RCC 7860 (cell line): ENCODE results near the gene GSTT2B.
"Not testable (repeated sequence)": the region's sequence is repeated elsewhere in the genome, so short reads cannot be mapped to it uniquely, and the experiment has no call there.

Source experiments
- DNase-seq: peaks from one replicate; pipeline ENCODE4 v3.0.0-alpha.2; 2015; ENCODE audit warnings: low spot score
- FAIRE-seq: peaks from 2 replicates; lab custom pipeline; 2012; peaks lifted over from hg19 to GRCh38; lab: Jason Lieb, UNC

Gene GSTT2B, protein sequence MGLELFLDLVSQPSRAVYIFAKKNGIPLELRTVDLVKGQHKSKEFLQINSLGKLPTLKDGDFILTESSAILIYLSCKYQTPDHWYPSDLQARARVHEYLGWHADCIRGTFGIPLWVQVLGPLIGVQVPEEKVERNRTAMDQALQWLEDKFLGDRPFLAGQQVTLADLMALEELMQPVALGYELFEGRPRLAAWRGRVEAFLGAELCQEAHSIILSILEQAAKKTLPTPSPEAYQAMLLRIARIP

DNA sequence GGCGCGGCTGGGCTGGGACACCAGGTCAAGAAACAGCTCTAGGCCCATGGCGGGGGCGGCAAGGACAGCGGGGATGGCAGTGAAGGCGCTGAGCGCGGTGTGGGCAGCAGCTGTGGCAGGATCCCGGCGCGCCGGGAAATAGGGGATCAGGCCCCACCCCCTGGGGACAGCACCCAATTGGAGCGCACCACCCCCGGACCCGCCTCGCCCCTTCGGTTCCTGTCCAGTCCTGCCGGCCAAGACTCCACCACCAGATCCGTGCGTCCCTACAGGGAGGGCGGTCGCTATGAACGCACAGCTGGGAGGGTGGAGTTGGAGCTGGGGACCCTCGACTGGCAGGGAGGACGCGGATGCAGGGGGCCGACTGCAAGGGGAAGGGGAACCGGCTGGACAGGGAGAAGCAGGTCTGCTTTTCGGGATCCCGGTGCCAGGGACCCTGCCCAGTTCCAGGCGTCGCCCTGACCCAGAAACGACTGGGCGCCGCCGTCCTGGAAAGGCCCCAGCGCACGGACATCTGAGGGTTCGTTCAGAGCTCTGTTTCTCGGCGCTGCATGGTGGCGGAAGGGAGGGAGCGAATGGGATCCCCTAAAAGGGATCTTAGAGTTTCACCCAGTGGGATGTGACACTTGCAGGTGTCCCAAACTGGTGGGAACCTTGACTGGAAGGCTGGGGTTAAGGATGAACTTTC lies at the start of gene GSTT2B:
Gene GSTT2B, minus strand, starts transcription at position 112 of the 688 bp plus-strand sequence. Its CDS starts 64 bp downstream, at position 48.
- not testable (repeated sequence) for DNase-seq, FAIRE-seq

DNA sequence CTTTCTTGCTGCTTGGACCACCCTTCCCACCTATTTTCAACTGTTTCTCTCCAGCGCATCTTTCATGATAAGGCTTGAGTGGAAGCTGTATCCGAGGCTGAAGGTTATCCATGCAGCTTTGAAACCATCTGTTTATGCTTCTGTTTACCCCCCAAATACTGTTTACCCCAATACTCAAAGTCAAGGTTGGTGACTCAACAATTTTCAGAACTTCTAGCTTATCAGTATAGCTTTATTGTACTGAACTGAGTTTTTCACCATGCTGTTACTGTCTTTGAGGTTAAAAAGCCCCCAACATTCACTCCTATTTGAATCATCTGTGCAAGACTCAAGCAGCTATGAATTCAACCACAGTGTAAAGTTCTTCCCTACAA lies 49.0 kb upstream of the GSTT2B start:
- DNase-seq (no peak), FAIRE-seq (no peak)

DNA sequence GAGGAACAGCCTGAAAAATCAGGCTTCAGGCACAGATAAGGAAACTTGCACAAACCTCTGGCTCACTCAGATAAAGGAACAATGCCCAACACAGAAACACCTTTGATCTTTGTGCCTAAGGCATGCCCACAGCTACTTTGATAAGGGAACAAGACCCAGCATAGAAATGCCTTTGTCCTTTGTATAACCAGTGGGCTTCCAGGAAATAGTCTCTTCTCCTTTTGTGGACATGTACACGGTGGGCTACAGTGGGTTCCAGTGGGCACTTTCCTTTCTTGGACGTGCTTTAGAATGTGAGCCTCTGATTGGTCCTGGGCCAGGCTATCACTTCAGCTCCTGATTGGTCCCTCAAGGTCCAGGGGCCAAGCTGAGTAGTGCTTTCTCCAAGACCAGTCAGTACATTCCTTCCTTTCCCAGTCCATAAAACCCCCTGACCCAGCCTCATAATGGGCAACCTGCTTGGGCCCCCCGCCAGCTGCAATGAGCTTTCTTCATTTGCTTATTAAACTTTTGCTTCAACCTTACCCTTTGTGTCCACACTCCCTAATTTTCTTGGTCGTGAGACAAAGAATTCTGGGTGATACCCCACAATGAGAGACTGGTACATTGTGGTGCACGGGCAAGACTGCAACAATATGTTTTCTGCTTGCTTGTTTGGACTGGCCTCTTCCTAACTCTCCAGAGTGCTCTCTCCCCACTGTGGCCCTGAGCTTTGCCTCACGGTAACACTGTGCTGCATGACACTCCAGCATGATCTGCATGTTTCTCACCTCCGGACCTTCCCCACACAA lies 48.4 kb upstream of the GSTT2B start:
- DNase-seq (no peak), FAIRE-seq (no peak)

DNA sequence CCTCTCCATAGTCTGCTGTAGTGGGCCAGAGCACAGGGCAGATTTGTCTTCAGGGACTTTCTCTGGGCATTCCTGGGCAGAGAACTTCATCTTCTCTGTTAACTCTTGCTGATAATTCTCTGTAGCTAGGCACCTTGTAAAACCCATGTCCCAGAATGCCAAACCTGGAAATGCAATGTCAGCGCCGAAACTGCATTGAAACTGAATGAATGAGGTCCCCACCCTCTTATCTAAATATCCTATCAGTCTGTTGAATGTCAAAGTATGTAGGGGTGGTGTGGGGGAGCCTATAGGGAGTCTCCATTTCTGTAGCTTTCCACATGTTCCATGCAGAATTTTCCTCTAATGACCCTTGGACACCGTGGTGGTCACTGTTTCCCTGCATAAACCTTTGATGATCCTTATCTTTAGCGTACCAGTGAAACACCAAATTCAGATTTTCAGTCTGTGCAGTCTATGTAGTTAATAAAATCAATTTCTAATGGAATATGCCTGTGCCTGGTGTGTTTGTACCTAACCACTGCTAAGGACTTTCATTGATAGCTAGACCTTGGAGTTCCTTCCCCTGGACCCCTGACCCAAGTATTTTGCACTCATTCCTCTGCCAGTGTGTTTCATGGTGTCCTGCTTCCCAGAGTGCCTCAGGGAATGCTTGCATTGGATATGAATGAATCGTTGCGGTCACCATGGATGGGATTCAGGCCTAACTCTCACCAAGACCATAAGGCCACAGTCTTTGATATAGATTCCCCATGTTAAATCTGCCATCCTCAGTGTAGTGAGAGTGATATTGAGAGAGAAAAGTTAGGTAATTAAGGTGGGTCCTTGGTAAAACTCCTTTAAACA lies 47.6 kb upstream of the GSTT2B start:
- FAIRE-seq: no peak
- DNase-seq: no peak

DNA sequence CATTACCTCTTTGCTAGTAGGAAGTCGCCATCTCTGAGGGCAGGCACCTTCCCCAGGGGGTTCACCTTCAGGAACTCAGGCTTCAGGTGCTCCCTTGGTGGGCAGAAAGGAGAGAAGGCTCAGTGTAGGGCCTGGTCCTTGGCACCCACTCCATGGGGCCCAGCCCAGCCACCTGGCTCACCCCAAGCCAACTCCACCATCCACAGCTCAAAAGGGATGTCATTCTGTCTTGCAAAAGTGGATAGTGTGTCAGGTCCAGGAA lies 47.0 kb upstream of the GSTT2B start:
- FAIRE-seq: no peak
- DNase-seq: no peak

DNA sequence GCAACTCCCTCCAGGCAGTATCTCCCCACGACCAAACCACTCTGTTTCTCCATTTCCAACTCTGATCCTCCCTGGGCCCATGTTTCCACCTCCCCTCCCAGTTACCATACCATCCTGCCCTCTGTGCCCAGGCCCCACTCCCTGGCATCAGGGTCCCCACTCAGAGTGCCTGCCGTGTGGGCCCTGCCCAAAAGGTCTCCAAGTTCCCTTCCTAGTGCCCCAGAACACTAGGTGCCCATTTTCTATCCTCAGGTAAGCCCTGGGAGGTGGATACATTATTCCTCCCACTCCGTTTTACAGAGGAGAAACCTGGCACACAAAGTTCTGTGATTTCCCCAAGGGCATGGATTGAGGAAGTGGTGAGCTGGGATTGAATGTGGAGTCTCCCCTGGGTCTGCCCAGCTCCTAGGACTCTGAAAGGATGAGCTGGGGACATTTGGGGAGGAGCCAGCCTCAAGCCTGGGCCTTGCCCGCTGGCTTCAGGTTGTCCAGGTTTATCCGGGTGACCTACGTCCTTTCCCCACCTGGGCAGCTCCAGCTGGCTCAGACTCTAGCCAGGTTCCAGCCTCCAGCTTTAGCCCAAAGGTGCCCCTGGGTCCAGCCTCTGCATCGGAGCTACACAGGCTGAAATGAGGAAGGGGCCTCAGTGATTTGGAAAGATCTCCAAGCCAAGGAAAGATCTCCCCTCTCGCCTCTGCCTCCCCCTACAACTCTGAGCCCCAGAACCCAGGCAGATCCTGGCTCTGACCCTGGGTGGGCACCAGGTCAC lies 46.4 kb upstream of the GSTT2B start:
- DNase-seq: no peak

DNA sequence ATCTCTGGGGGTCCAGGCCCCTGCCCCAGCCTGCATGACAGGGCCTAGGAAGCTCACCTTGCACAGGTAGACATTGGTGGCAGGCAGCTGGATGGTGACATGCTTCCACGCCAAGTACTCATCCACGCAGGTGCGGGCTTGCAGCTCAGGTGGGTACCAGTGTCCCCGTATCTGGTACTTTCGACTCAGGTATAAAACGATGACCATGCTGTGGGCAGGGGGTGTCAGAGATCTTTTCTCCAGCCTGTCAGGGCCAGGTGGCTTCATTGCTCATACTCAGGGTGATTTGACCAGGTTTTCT lies 45.9 kb upstream of the GSTT2B start:
- FAIRE-seq (no peak), DNase-seq (no peak)

More for the DNA sequence above, 46.4 kb upstream of the GSTT2B start:
- no peak for FAIRE-seq

DNA sequence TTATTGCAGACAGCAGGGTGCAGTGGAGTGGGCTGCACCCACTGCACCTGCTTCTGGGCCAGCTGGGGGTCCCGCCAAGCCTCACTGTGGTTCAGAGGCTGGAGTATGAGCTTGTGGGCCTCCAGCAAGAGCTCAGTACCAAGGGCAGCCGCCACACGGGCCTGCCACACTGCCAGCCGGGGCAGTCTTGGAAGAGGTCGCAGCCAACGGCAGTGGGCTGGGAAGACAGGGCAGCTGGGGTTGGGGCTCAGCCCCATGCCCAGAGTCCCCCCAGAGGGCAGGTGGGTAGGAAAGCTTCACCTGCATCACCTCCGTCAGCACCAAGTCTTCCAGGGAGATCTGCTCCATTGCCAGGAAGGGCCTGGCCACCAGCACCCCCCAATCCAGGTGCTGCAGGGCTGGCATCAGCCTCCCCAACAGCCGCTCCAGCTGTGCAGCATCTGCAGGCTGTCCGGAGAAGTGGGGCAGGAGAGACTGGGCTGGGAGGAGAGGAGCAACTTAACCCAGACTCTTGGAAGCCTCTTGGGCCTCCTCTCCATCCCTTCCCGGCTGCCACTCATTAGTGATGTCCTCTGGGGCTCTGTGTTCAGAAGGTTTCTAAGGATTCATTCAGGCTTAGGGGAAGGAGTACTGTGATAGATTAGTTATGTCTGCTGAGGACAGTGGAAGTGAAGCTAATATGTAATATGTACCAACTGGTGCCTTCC lies 45.4 kb upstream of the GSTT2B start:
- FAIRE-seq: no peak
- DNase-seq: no peak

DNA sequence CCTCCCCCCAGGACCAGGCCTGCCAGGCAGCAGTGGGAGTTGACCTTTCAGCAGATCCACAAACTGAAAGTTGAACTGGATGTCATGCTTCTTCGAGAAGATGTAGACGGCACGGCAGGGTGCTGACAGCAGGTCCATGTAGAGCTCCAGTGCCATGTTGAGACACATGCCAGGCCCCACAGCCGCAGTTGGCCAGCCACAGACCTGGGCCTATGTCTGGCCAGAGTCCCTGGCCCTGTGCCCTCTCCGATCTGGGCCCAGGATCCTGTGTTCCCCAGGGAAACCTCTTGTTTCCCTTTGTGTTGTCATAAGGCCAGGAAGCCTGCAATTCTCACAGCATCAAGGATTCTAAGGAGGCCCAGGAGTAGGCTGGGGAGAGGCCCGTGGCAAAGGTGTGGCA lies 44.2 kb upstream of the GSTT2B start, which contains the start of gene GSTT4:
Gene GSTT4, minus strand, starts transcription at position 253 of the 400 bp plus-strand sequence. Its CDS starts 97 bp downstream, at position 156.
- FAIRE-seq (no peak), DNase-seq (no peak)

DNA sequence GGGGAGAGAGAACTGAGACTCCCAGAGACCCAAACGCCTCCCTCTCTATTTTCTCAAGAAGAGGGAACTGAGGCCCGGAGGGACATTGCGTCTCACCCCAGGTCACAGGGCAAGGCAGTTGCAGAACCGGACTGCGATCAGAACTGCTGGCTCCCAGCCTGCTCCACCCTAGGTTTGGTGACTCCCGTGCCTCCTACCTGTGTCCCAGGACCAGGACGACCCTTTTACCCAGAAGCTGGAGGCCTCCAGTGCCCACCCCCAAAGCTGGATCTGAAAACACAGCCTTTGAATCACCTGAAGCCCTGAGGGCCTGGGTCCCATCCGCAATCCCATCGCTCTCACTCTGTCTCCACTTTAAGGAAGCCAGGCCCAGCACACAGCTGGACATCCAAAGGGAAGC lies 42.9 kb upstream of the GSTT2B start:
- DNase-seq (no peak), FAIRE-seq (no peak)

DNA sequence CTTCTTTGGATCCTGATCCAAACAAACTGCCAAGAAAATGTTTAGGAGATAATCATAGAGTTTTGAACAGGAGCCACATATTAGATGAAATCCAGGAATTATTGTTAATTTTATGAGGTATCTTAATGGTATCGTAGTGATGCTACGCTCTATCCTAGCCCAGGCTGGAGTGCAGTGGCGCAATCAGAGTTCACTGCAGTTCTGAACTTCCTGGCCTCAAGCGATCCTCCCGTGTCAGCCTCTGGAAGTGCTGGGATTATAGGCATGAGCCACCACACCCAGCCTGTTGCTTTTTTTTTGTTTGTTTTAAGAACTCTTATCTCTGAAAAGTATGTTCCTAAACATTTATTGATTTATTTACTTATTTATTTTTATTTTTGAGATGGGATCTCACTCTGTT lies 41.9 kb upstream of the GSTT2B start:
- no peak for DNase-seq
- no peak for FAIRE-seq

DNA sequence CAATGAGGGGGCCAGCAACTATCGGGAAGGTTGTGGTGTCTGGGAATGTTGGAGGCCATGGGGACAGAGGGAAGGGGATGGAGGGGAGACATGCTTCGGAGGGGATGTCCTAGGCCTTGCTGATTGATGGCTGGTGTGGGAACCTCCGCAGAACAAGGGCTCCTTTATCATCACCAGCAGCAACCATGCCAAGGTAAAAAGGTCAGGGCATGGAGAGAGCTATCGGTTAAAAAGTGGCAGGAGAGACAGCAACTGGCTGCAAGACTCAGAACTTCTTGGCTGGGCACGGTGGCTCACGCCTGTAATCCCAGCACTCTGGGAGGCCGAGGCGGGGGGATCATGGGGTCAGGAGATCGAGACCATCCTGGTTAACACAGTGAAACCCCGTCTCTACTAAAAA lies 41.3 kb upstream of the GSTT2B start:
- DNase-seq: no peak
- no peak for FAIRE-seq

DNA sequence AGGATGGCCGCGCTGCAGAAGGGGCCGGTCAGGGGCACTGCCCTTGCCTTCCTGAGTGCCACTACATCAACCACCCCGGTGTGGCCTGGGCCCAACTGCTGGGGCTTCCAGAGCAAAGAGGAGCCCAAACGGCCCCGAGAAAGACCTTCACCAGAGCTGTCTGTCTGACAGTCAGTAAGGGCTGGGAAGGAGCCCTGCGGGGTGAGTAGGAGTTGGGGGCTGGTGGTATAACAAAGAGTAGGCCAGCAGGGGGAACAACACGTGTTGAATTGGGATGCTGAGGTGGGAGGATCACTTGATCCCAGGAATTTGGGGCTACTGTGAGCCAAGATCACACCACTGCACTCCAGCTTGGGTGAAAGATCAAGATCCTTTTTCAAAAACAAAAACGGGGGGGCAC lies 40.3 kb upstream of the GSTT2B start:
- DNase-seq (no peak), FAIRE-seq (no peak)

DNA sequence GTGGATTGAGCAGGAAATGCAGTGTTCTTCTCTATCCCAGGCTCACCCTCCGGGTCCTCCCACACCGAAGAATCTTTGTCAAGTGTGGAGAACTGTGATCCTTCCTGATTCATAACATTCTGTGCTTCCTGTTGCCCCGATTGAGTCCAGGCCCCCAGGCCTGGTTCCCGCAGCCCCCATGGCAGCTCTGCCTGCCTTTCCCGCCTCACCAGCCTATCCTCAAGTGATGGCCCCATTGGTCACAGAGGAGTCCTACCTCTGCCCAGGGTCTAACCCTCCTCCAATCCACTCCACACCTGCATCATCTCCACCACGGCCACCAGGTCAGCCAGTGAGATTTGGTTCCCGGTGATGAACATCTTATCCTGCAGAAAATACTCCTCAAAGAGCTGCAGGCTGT lies 38.8 kb upstream of the GSTT2B start:
- DNase-seq, FAIRE-seq: not testable (repeated sequence)

DNA sequence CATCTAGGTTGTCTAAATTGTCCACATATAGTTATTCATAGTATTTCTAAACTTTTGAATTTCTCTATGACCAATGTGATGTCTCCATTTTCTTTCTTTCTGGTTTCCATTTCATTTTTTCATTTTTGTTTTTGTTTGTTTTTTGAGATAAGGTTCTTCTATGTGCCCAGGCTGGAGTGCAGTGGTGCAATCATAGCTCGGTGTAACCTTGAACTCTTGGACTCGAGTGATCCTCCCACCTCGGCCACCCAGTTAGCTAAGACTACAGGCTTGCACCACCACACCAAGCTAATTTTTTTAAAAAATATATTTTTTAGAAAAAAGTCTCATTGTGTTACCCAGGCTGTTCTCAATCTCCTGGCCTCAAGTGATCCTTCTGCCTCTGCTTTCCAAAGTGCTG lies 36.1 kb upstream of the GSTT2B start:
- DNase-seq (no peak), FAIRE-seq (no peak)

DNA sequence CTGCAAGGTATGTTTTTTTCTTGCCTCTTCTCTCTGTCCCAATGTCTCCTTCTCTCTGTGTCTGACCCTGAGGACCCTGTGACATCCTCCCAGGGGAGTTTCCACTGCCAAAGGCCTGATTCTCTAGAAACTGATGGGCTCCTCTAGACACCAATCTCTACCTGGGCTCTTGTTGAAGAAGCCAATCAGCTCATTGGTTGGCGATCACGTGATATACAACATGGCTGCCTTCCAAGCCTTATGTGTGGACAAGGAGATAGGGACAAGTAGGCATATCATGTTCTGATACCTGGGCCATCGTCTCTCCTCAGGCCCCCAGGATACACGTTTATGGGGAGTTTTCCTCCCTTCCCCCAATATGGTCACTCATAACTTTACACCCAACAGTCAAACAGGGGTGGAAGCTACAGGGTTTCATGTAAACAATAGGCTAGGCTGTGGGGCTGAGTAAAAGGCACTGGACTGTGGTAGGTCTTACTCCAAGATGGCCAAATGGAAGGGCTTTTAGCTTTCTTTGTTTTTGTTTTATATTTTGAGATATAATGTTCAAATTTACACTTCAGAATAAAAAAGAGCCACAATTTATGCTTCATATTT lies 32.7 kb upstream of the GSTT2B start:
- not testable (repeated sequence) for DNase-seq, FAIRE-seq

DNA sequence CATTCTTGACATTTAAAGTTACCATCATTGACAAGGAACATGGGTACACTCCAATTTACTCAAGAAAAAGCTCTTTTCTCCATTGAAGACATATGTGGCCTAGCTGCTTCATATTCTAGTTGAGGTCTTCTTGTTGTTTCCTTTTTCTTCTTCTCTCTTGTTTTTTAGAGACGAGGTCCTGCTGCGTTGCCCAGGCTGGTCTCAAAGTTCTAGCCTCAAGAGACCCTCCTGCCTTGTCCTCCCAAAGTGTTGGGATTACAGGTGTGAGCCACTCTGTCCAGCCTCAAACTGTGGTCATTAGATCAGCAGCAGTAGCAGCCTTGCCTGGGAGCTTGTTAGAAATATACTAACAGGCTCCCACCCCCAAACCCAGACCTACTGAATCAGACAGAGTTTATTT lies 32.1 kb upstream of the GSTT2B start:
- DNase-seq, FAIRE-seq: not testable (repeated sequence)

DNA sequence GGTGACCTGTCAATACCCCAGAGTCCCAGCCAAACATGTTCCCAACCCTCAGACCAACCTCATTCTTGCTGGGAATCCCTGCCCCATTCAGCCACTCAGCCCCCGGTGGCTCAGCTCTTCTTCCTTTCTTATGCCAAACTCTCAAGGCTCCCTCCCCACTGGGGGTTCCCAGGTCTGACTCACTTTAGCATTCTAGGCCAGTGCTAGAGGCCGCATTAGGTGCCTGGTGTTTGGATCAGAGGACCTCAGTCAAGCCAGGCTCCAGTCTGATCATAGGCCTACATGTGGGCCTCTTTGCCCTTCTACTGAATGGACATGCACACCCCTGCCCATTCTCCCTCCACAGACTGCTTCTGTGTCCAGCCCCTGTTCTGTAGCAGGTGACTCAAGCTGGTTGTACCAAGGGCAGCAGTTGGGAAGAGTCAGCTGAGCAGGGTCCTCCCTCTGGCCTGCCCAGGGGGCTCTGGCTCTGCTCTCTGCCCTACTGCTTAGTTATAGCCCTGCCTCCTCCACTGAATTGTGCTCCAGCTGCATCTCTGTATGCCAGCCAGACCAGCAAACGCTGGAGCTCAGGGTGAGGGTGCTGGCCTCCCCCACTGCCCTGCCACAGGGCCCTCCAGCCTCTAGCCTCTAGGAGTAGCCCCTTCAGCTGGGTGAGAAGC lies 28.7 kb upstream of the GSTT2B start:
- FAIRE-seq, DNase-seq: not testable (repeated sequence)
